ENCODE measurements around the gene FBXO46. TPM values are rescaled to one million over a fixed set of nuclear protein-coding genes. Genes with fewer than 3 reads are reported as not detected.

The FBXO46 gene
- total and polyA plus RNA-seq, 2 of the 4 experiments (the other 2 are of a cell fraction) = 3.0 to 6.8 TPM

DNA sequence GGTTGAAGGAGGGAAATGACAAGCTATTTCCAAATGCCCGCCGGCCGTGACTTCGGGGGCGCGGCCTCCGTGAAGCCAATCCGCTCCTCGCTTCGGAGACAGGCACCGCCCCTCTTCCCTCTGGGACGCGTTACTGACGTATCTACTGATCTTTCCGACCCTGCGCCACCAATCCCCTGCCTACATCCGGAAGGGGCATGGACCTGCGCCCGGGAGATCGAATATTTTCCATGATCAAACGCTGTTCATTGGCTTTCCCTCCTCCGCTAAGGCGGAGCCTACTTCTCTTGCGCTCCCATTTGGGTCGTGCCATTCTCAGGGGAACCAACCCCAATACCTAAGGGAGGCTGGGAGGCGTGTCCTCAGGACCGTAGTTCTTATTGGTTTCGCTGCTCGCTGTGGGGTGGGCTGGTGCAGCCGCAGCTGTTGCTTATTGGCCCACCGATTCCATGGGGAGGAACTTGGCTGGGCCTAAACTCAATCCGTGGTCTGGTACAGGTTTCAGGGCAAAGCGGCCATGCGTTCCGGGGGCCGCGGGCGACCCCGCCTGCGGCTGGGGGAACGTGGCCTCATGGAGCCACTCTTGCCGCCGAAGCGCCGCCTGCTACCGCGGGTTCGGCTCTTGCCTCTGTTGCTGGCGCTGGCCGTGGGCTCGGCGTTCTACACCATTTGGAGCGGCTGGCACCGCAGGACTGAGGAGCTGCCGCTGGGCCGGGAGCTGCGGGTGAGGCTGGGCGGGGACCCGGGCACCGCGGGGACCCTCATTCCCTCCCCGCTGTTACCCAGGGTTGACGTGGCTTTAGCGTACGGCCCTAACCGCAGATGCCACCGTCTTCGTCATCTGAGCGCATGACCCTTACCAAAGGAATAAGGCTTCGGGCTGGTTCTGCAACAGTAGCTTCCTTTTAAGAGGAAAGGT, 38.2 kb downstream of the FBXO46 start, which contains the start of gene QPCTL (continued):
- TF ChIP-seq RFX5 (IDR thresholded peaks at IDR 0.05; ENCODE audit: low read depth, low read length) (0 out of 2 replicates have a peak, but pooled peaks have one; percentile 4), NFE2L2 (IDR thresholded peaks at IDR 0.05; ENCODE audit: low read depth, low read length) (no peak), CEBPB (IDR thresholded peaks at IDR 0.05; ENCODE audit: low read depth, low read length) (0 out of 2 replicates have a peak, but pooled peaks have one; percentile 7)

Measured in IMR-90 (cell line).